Activated CD4-positive, CD25-positive, alpha-beta regulatory T cell (primary cell): ENCODE measurements around the gene EFCAB8.

Experiments
- DNase-seq, 4 experiments: peaks; one replicate each; lab custom pipeline; 2025; lab: John Stamatoyannopoulos, UW

The EFCAB8 gene

GRCh38 chr20:33007376-33008335 lies 148.9 kb downstream of the EFCAB8 start, which contains the start of gene BPIFB2:
TSS of gene BPIFB2 (plus strand) at chr20:33007704. CDS start at chr20:33008575, 871 bp downstream.
- no peak for DNase-seq

DNA sequence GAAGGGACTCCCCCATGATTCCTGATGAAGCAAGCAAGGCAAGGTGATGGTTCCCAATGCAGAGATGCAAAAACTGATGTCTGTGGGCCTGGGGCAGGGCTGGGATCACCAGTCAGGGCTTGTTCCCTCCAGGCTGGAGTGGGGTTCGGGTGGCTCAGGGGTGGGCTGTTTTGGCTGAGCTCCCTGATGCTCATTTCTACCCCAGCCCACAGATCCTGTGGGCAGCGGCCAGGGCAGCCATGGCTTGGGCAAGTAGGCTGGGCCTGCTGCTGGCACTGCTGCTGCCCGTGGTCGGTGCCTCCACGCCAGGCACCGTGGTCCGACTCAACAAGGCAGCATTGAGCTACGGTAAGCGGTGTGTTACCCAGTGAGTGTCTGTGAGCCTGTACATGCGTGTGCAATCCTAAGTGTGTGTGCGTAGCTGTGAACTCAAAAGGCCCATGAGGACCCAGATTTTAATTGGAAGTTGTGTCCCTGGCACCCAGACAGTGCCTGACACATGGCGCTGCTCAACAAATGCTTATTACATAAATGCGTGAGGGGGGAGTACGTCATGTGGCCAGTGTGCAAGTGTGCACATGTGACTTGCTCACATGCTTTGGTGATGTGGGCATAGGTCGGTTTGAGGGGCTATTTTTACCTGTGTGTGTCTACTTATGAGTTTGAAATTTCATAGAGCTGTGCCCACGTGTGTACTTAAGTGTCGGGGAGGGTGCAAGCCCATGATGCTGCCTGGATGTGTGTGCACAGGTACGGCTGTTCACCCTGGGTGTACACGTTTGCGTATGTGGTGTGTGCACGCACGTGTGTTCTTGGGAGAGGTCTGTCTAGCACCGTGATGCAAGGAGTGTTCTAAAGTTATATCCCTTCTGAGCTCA lies 149.9 kb downstream of the EFCAB8 start:
- DNase-seq = no peak

- DNase-seq = no peak
Observed at GRCh38 chr20:33009214-33010132, 150.8 kb downstream of the EFCAB8 start.

- no peak for DNase-seq
Observed at GRCh38 chr20:33010133-33010504, 151.4 kb downstream of the EFCAB8 start.

- no peak for DNase-seq
Observed at GRCh38 chr20:33010674-33011449, 152.1 kb downstream of the EFCAB8 start.
